ENCODE data around the gene GNB1. TPM values are rescaled to one million over a fixed set of nuclear protein-coding genes. Genes with fewer than 3 reads are reported as not detected.

The GNB1 gene
- total RNA-seq, 6 donors from 2014 or later, result 126 to 386 (median 173) TPM

GRCh38 chr1:1847061-1847850 is 43.6 kb downstream of the GNB1 start:
- Histone ChIP-seq H3K27ac (peak overlapping the region; percentile 26 to 60 (median 40)), H3K9me3 (no peaks in the 10 kb centered on the region), H3K36me3 (no peaks in the 10 kb centered on the region), H3K4me1 (peaks cover 35 to 70% (median 46%) of the 10 kb centered on the region in 4 donors), H3K4me3 (no peak overlapping the region), H3K27me3 (no peaks in the 10 kb centered on the region)
- no peak for ATAC-seq (ENCODE audit: low FRiP score in 2 of 2)
- TF ChIP-seq CTCF (IDR thresholded peaks at IDR 0.05) (no peak), POLR2AphosphoS5 (IDR thresholded peaks at IDR 0.05) (peak in 1 of 2 donors; percentile 10), EP300 (IDR thresholded peaks at IDR 0.05) (no peak)
- WGBS, 2 donors, result 56 to 62% methylated on average over 8 of the region's 8 CpGs
- DNase-seq, result no peak

- Histone ChIP-seq H3K4me3 (no peak overlapping the region), H3K36me3 (no peaks in the 10 kb centered on the region), H3K4me1 (peaks cover 38 to 78% (median 54%) of the 10 kb centered on the region in 4 donors), H3K9me3 (no peaks in the 10 kb centered on the region), H3K27ac (peak overlapping the region; percentile 28 to 60 (median 40)), H3K27me3 (no peaks in the 10 kb centered on the region)
- ATAC-seq (ENCODE audit: low FRiP score in 2 of 2) (no peak), DNase-seq (no peak)
- 90 to 94% methylated on average over 5 of the region's 5 CpGs for WGBS, 2 donors
- TF ChIP-seq CTCF (IDR thresholded peaks at IDR 0.05) (no peak), POLR2A (IDR thresholded peaks at IDR 0.05) (no peak), EP300 (IDR thresholded peaks at IDR 0.05) (no peak), POLR2AphosphoS5 (IDR thresholded peaks at IDR 0.05) (no peak)
Measured at GRCh38 chr1:1846386-1846918, 44.4 kb downstream of the GNB1 start.

GRCh38 chr1:1842360-1843146 is 48.3 kb downstream of the GNB1 start:
- H3K4me1 ChIP-seq, result peaks cover 41 to 72% (median 62%) of the 10 kb centered on the region in 4 donors
- H3K27me3 ChIP-seq, result no peaks in the 10 kb centered on the region
- peak overlapping the region in 1 of 4 donors; percentile 54 for H3K27ac ChIP-seq

GRCh38 chr1:1841575-1841995 is 49.3 kb downstream of the GNB1 start:
- Histone ChIP-seq H3K27ac (peak overlapping the region in 2 of 4 donors; percentile 21 to 54), H3K9me3 (no peaks in the 10 kb centered on the region), H3K36me3 (peaks cover 0 to 15% (median 5%) of the 10 kb centered on the region in 4 donors), H3K27me3 (no peaks in the 10 kb centered on the region), H3K4me1 (peaks cover 33 to 62% (median 53%) of the 10 kb centered on the region in 4 donors), H3K4me3 (no peak overlapping the region)
- ATAC-seq (ENCODE audit: low FRiP score in 2 of 2) (peak in 1 of 2 donors; percentile 19), DNase-seq (no peak)
- WGBS, 2 donors, result 0 to 21% methylated on average over 3 of the region's 3 CpGs
- TF ChIP-seq POLR2A (IDR thresholded peaks at IDR 0.05) (no peak), POLR2AphosphoS5 (IDR thresholded peaks at IDR 0.05) (no peak), CTCF (IDR thresholded peaks at IDR 0.05) (no peak)

More at GRCh38 chr1:1842360-1843146, 48.3 kb downstream of the GNB1 start:
- Histone ChIP-seq H3K9me3 (no peaks in the 10 kb centered on the region), H3K4me3 (no peak overlapping the region), H3K36me3 (peaks cover 0 to 6% (median under 1%) of the 10 kb centered on the region in 4 donors)
- ATAC-seq (ENCODE audit: low FRiP score in 2 of 2) (no peak), DNase-seq (no peak)
- WGBS, 2 donors, result 61% methylated on average over 11 of the region's 11 CpGs
- TF ChIP-seq POLR2AphosphoS5 (IDR thresholded peaks at IDR 0.05) (no peak), CTCF (IDR thresholded peaks at IDR 0.05) (no peak), POLR2A (IDR thresholded peaks at IDR 0.05) (no peak), EP300 (IDR thresholded peaks at IDR 0.05) (no peak)

Measured in upper lobe of left lung (tissue), 6 donors.